GM20431 (cell line): Measurements from ENCODE around the gene UBASH3A.

Experiments used
- in situ Hi-C: fragments of 300-500 bp; cut with MseI, MboI; formaldehyde crosslinking; loops from one replicate; pipeline ENCODE4 v1.15.0; 2020; ENCODE audit warnings: low sequenced_read_pairs; ENCODE audit not compliant: unreplicated experiment

The UBASH3A gene

DNA sequence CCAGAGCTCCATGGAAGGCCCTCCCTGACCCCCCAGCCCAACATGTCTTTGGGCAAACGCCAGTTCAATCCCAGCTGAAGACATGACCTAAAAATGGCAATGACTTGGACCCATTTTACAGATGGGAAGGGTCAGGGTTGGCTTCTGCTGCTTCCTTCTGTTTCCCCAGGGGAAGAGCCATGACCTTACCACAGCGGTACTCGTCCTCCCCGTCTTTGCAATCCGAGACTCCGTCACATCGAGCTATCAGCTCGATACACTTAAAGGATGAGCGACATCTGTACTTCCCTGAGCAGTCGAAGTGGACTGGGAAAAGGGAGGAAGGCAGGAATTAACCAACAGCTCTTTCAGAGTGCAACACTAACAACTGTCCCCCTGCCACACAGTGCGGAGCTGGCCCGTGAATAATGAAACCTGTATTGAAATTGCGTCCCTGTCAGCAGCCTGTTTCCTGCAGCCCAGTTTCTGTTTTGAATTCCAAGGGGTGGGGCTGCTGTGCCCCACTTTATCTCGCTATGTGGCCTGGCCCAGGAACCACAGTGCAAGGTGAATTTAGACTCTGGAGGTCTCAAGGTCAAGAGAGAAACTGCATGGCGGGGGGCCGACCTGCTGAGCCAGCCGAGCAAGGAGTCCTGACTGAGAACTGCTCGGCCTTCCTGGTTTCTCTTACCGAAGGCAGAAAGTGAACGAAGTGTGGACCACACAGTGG, 14.8 kb upstream of the UBASH3A start:
- in situ Hi-C loops = no loop called here

DNA sequence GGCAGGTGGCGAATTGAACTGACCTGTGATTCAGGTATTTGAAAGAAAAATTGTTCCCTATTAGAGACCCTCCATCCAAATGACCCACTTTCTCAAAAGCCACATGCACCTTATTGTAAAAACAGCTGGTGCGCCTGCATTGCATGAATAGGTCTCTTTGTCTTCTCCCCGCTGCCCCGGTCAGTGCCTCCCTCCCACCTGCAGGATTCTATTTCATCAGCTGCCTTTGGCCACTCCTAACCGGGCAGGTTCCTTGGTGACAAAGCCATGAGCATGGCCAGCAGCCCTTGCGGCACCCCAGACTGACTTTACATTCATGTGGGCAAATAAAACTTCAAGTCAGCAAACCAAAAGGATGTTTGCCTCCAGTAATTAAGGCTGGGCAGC, 14.3 kb upstream of the UBASH3A start:
- in situ Hi-C loops = no loop called here

DNA sequence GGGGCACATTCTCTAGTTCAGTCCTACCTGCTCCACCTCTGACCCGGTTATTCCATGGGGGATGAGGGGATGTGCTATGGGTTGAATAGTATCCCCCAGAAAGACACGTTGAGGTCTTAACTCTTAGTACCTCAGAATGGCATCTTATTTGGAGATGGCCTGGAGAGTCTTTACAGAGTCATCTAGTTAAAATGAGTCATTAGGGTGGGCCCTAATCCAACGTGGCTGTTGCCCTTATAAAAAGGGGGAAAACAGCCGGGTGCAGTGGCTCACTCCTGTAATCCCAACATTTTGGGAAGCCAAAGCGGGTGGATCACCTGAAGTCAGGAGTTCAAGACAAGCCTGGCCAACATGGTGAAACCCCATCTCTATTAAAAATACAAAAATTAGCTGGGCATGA, 13.5 kb upstream of the UBASH3A start:
- in situ Hi-C loops = no loop called here

DNA sequence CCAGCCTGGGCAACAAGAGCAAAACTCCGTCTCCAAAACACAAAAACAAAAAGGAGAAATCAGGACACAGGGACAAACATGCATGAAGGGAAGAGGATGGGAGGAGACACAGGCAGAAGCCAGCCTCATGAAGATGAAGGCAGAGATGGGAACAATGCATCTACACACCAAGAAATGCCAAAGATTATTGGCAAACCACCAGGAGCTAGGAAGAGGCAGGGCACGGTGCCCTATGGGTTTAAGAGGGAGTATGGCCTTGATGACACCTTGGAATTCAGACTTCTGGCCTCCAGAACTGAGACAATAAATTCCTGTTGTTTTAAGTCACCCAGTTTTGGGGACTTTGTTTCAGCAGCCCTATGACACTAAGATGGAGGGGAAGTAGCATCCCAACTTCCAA, 13.0 kb upstream of the UBASH3A start:
- in situ Hi-C loops = no loop called here

DNA sequence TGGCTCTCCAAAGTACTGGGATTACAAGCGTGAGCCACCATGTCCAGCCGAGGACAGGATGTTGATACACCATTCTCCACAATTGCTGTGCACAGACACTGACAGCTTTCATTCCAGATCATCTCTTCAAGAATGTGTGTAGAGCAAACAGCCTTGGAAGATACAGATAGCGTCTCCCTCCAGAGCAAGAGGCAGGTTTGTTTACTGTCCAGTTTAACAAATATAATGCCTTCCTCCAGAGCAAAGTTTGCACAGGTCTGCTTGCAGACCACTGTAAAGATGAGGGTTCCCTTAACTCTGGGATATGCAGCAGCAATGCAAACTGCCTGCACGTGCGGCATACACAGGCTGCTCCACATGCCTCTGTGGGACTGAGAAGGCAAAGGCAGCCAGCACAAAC, 12.4 kb upstream of the UBASH3A start:
- in situ Hi-C loops = no loop called here

DNA sequence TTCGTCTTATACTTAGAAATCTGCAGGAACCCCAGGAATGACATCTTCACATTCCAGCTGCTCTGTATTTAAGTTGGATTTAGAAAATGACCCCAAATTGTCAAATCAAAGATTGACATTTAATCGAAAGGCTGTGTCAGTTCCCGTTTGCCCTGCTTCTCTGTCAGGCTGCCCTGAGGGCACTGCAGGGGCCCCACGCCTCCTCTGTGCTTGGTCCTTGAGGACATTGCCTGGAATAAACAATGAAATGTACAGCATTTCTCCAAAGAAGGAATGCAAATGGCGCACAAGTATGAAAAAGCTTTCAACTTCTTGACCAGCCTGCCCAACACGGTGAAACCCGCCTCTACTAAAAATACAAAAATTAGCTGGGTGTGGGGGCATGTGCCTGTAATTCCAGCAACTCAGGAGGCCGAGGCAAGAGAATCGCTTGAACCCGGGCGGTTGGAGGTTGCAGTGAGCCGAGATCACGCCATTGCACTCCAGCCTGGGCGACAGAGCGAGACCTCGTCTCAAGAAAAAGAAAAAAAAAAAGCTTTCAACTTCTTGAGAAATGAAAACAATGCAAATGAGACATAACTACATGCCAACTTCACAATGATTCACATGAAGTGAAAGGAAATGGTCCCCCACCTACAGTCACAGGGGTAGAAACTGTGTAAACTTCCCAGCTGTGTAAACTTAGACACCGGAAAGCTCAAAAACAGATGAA, 10.8 kb upstream of the UBASH3A start:
- in situ Hi-C loops = no loop called here

DNA sequence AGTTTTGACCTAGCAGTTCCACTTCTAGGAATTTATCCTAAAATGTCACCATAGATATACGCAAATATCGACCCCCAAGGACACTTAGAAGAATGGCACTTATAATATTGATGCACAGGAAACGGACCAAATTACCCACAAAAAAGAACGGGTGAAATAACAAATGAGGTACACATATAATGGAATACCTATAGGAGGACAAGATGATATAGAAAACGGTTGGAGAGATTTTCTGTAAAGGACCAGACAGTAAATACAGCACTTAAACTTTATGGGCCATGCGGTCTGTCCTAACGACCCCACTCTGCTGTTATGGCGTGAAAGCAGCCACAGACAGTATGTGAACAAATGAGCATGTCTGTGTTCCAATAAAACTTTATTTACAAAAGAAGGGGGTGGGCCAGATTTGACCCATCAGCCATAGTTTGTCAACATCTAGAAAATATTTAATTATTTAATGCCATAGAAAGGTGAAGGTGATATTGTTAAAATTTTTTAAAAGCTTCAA, 10.2 kb upstream of the UBASH3A start:
- in situ Hi-C loops = no loop called here

DNA sequence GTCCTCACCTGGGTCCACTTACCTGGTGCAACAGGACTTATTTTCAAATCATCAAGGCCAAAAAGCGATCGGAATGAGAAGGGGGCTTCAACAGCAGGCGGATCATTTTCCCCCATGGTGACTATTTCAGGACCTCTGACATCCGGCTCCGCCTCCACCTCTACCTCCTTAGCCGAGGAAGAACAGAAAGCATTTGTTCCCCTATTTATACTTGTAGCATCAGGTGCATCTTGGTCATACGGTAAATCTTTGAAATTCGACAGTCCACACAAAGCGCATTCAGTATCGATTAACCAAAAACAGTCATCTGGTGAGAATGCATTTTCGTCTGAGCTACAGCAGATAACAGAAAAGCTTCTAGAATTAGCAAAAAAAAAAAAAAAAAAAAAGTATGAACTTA, 8.4 kb upstream of the UBASH3A start:
- in situ Hi-C loops = no loop called here

DNA sequence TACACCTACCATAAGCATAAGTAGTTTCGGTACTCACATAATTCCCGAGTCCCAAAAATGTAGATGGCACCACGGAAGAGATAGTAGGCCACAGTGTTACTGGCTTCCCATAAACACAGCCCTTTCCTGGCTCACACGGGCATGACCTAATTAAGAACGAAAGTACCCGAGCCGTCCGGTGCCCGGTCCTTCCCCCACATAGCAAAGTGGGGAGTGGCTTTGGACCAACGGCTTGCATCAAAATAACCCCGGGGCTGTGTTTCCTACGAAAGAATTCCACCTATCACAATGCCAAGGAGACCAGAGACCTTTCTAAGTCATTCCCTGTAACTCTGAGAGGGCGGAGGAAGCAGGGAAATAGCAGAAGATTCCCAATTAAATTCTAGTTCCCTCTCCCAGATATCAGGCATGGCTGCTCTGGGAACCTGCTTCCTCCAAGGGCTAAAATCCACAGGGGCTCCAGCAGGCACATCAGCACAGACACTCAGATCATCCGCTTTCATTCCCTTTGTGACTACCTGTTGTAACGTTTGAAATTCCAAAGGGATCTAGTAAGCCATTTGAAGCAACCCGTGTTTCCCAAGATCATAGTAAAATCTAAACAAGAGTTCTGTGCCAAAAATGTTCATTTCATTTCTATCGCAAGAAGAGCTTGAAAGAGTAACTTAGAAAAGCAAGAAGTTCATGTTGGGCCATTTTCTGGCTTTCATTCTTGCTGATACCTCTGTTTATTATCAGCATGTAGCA, 7.6 kb upstream of the UBASH3A start, which contains the start of gene TMPRSS3:
Gene TMPRSS3, minus strand, starts transcription at position 148 of the 747 bp plus-strand sequence. CDS start 635 bp downstream, outside the sequence.
- in situ Hi-C loops = no loop called here

DNA sequence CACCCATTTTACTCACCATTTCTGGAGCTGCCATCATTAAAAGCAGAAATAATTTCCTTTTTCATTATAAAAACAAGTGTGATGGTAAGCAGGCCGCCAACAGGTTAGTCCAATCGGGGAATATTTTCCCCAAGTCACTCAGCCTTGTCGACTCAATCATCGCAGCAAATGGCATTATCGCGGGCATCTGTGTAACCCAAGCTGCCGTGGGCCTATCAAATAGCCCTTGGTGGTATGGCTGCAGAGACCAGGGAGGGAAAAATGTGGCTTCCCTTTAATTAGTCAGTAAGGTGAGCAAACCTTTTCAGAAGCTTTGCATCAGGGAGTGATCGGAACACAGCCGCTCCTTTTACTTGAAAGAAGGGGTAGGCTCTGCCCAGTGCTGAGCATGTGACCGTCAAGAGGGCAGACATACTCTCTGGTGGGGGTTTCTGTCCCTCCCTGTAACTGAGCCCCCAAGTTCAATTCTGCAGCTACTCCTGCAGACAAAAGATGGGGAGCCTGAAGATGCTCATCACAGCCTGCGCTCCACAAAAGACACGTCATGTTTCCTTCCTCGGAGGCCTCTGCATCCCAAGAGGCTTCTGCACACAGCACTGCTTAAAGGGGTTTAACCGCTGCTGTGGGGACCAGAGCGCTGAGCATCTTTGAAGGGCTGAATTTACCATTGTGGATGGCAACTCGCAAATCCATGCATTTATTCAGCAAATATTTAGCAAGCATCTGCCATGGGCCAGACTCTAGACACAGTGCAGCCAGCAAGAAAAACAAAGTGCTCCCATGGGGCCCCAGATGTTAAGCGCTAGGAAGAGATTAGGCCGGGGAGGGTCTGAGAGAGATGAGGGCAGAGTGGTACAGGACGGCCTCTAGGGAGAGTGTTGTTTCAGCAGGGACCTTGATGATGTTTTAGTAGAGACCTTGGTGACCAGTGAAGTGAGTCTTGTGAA, 6.6 kb upstream of the UBASH3A start:
- in situ Hi-C loops = no loop called here

DNA sequence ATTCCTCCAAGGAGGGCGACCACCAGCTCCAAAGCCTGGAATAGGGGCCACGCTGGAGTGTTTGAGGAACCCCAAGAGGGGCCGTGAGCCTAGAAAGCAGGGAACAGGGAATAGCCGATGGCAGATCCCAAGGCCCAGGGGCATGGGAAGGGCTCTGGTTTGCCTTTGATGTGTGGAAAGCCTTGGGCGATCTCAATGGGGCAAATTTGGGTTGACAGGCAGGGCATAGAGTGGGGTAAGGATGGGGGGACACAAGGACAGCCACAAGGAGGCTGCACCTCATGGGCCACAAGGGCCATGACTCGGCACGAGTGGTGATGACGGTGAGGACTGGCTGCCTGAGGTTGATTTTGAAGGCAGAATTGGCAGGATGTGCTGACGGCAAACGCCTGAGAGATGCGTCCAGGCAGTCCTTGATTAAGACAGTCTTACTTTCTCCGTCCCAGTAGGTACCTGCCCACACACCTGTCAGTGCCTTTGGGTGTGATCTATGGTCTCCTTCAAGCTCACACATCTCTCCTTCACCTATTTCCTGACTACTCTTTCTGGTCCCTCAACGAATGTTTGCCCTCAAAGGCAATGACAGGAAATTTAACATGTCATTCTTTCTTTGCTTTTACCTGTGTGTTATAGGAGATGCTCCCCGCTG, 5.8 kb upstream of the UBASH3A start:
- in situ Hi-C loops = no loop called here

DNA sequence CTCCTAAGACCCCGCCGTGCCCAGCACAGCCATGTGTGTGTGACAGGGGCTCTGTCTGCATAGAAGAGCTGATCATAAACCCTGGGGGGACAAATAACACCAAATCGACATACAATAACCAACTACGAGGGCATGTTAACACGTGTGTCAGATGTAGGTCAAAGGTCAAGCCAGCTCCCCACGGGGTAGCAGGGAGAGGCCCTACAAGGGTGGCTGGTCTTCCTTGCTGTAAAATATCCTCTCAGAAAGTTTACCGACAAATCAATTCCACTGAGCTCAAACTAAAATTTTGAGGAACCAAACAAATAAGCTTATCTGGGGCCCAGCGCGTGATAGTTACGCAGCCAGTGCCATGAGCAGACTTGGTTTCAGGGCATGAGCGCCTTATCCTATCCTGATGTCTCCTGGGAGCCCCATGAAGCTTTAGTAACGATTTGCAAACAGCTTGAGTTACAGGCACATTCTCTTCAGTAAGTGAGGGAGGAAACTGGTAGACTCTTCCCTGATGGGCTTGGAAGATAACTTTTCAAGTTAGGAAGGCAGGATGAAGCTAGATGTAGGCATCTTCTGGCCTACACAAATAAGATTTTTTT, 5.2 kb upstream of the UBASH3A start:
- in situ Hi-C loops = no loop called here

DNA sequence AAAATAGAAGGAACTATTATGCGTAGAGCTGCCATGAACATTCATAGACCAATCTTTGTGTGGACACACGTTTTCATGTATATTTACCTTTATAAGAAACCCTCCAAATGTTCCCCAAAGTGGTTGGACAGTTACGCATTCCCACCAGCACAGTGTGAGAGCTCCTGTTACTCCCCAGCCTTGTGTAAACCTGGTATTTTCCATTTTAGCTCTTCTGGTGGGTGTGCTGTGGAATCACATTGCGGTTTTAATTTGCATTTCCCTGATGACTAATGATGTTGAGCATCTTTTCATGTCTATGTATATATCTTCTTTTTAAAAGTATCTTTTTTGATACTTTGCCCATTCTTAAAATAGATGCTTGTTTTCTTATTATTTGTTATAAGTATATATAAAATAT, 3.2 kb upstream of the UBASH3A start:
- in situ Hi-C loops = no loop called here

DNA sequence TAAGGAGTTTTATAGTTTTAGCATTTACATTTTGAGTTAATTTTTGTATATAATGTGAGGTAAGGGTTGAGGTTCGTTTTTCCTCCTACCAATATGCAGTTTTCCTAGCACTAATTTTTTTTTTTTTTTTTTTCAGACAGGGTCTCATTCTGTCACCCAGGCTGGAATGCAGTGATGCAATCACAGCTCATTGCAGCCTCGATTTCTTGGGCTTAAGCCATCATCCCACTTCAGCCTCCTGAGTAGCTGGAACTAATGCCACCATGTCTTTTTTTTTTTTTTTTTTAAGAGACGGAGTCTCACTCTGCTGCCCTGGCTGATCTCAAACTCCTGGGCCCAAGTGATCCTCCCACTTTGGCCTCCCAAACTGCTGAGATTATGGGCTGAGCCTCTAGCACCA, 2.5 kb upstream of the UBASH3A start:
- in situ Hi-C loops = no loop called here

DNA sequence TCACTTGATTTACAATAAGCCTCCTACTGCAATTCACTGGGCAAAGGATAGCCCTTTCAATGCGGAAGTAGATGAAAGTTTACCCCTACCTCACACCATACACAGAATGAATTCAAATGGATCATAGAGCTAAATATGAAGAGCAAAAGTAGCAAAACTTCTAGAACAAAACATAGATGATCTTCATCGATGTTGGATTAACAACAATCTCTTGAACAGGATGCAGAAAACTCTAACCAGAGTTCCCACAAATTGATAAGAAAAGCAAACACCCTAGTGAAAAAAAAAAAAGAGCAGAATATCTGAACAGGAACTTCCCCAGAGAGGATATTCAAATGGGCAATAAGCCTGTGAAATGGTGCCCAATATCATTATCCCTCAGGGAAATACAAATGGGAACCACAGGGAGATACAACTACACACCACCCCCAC, 1.9 kb upstream of the UBASH3A start:
- in situ Hi-C loops = no loop called here

DNA sequence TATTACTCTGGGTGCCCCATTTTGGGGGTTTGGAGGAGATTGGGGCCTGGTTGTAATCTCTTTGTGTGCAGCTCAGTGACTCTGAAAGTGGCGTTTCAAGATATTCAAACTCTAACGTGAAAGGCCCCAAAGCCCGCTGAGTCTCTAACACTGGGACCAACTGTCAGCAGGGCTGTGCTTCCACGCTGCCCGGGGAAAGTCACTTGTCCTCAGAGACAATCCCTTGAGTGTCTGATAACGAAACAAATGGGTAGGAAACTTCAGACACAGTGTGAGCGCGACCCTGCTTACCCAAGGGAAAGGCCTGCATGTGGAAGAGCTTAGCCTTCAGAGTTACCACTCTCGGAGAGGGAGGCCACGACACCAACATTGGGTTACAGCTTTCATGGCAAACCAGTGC, 837 bp downstream of the UBASH3A start:
- in situ Hi-C loops = no loop called here

DNA sequence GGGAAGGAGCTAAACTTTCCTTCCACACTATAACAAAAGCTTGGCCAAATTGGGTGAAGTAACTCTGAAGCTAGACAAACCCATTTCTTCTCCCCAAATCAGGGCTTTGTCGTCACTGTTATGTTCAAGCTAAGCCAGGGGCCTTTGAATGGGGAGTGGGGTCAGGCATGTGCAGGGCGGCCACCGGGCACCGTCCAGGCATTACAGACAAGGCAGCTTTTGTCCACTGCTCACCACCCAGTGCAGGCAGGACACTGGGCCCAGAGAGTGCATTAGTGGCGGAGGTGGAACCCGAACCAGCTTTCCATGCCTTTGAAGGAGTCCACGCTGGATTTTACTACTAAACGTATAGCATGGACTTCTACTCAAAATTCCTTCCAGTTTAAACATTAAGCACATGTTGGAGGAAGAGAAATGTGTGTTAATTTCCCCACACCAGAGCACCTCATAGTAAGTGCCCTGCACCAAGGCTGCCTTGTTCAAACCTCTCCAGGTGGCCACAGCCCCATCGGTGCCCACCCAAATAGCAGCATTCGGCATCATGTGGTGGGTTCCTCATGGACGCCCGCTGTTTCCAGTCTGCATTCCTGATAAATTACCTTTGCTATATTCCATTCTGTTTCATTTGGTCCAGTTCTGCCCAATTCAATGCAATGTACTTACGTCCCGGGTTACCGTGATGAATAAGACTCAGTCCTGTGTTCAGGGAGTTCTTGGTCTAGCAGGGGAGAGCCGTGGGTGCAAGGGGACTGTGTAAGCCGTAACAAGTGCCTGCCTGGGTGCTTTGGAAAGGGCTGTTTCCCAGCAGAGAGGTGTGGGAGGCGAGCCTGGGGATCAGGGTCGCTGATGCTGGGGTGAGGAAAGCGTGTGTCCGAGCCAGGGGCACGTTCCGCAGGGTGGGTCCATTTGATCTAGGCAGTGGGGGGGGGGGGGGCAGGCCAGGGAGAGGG, 1.6 kb downstream of the UBASH3A start:
- in situ Hi-C loops = no loop called here

DNA sequence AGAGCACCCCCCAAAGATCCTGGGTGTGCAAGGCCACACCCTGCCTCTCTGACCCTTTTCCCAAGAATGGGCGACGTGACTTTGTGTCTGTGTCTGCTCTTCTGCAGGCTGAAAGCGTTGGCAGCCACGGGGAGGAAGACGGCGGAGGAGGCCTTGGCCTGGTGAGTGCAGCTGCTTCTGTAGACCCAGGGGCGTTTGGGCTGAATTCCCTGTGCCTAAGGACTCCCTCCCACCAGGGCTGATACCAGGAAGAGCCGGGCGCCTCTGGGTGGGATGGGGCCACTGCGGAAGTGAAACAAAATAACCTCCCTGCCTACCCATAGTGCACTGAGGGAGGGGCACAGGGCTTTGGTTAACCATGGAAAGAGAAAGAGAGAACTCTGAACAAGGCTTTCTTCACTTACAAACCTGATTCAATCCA, 2.5 kb downstream of the UBASH3A start:
- in situ Hi-C loops = no loop called here
